Activated T-helper 1 cell treated with anti-CD3 and anti-CD28 coated beads, Interleukin-12 subunit alpha, Interleukin-12 subunit beta, Interleukin-2, Interleukin-4 antibody, amounts not matched to agents 30 ng/mL and 10 ng/mL and 1 ng/mL, durations not matched to agents 14 hours and 24 hours and 36 hours (primary cell): ENCODE data around the gene CASP6. TPM values are rescaled to one million over a fixed set of nuclear protein-coding genes. Genes with fewer than 3 reads are reported as not detected.

ENCODE experiments used
- DNase-seq: peaks from one replicate; pipeline ENCODE4 v3.0.0; 2021; ENCODE audit warnings: low spot score
- H3K27ac Mint-ChIP-seq: one replicate; pipeline ENCODE4 v1.8.0; 2021; ENCODE audit warnings: mild to moderate bottlenecking, mixed read lengths
- H3K27me3 Mint-ChIP-seq: one replicate; pipeline ENCODE4 v1.8.0; 2022; ENCODE audit warnings: mild to moderate bottlenecking, moderate library complexity, mixed read lengths; ENCODE audit not compliant: insufficient read depth
- H3K36me3 Mint-ChIP-seq: one replicate; pipeline ENCODE4 v1.8.0; 2021; ENCODE audit warnings: low read depth, mixed read lengths
- H3K4me1 Mint-ChIP-seq: one replicate; pipeline ENCODE4 v1.8.0; 2021; ENCODE audit warnings: low read depth, mixed read lengths
- H3K4me3 Mint-ChIP-seq: one replicate; pipeline ENCODE4 v1.8.0; 2021; ENCODE audit warnings: mild to moderate bottlenecking, moderate library complexity, mixed read lengths
- H3K9me3 Mint-ChIP-seq: one replicate; pipeline ENCODE4 v1.8.0; 2021; ENCODE audit warnings: mixed read lengths
- intact Hi-C: fragments of 100-400 bp; cut with micrococcal nuclease; formaldehyde crosslinking; loops from one replicate; pipeline ENCODE4 v1.15.1; 2024
- total RNA-seq: library from RNA; stranded (reverse); gene quantifications from 2 replicates; pipeline ENCODE4 v1.2.3, GENCODE V29; 2022

Gene CASP6
- total RNA-seq, 1 donor from 2014 or later = 29.5 TPM

DNA sequence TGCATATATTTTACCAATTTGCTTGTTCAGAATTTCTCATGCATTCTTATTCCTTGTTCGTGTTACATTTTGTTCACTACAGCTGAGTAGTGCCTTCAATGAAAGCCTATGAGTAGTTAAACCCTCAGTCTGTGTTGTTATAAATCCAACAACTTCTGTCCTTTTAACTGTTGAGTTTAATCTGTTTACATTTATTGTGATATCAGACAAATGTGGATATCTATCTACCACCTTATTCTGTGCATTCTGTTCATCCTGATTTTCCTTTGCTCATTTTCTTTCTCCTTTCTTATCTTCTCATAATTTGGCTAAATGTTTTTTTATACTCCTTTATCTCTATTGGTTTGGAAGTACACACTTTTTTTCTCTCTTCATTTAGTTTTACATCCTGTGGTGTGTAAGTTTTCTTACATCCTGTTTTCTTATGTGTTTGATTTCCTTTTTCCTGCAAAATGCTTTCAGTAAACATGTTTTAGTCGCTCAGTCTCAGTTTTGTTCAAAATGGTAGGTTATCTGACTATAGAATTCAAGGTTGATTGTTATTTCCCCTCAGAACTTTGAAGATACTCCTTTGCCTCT, 54.2 kb downstream of the CASP6 start:
- intact Hi-C loops = loop anchor here (1.0 to 5.0 kb wide), 5 partner anchors 60 to 638 kb away; partner anchors contain the start of gene SEC24B
- DNase-seq = no peak
- Mint-ChIP-seq H3K27me3 (no peaks in the 10 kb centered on the region), H3K27ac (peak overlapping the region; percentile 87), H3K4me3 (peak overlapping the region; percentile 64), H3K9me3 (peaks cover 9% of the 10 kb centered on the region), H3K36me3 (peaks cover 12% of the 10 kb centered on the region), H3K4me1 (peaks cover 8% of the 10 kb centered on the region)

DNA sequence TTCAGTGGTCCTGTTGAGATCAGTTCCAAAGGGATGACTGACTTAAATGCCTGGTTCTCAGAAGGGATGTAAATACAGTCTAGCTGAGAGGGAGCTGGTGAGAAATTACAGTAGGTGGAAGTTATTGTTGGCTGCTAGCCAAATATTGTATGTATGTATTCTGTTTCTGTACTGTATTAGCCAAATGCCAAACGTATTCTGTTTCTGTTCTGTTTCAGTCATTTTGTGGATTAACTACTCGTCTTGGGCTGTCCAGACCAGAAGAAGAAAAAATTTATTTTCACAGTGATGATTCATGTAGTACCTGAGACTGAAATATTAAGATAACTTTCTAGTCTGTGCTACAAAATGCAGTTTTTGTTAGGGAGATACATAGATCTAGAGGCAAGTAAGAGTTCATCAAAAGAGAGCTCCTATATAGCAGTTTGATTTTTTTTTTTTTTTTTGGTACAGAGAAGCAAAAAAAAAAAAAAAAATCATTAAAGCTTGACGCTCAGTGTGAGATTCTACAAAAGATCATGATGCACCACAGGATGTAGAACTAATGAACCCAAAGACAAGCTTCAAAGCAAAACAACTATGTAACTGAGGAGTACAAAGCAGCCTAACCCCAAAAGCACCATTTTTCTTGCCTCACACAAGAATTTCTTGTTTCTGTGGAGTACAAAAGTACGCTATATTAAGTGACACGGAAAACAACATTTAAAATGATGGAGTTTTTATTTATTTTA, 54.8 kb downstream of the CASP6 start:
- peak overlapping the region; percentile 84 for H3K27ac Mint-ChIP-seq
- H3K9me3 Mint-ChIP-seq = peaks cover 9% of the 10 kb centered on the region
- intact Hi-C loops = loop anchor here (1.0 to 5.0 kb wide), 5 partner anchors 60 to 639 kb away; partner anchors contain the start of gene SEC24B
- H3K4me3 Mint-ChIP-seq = peak overlapping the region; percentile 69
- peaks cover 12% of the 10 kb centered on the region for H3K36me3 Mint-ChIP-seq
- H3K27me3 Mint-ChIP-seq = no peaks in the 10 kb centered on the region
- DNase-seq = no peak
- H3K4me1 Mint-ChIP-seq = peaks cover 8% of the 10 kb centered on the region

DNA sequence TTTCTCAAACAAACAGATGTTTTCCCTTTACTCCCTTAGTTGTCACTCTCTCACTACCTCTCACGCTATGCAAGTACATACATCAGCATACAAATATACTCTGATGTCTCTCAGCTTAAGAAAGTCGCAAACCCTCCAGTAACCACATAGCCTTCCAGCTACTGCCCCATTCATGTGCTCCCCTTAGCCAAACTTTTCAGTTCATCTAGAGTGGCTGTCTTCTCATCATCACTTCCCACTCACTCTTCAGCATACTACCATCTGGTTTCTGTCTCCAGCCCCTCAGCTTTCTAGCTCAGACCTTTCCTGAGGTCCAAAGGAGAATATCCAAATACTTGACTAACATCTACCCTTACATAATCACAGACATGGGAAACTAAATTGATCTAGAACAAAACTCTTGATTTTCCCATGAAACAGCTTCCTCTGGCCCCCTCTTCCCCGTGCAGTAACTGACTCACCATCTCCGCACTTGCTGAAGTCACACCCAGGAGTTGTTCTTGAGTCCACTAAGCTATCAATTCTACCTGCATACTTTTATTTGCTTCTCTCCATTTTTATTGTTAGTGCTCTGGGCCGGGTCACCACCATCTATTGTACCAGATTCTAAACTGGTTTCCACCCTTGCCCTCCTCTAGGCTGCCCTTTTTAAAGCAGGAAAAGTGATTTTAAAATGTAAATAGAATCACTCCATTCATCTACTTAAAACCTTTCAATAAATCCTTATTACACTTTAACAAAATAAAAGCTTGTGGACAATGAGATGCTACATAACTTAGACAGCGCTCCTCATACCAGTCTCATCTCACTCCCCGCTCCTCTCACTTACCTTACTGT, 57.2 kb downstream of the CASP6 start:
- Mint-ChIP-seq H3K4me3 (no peak overlapping the region), H3K27ac (no peak overlapping the region)

DNA sequence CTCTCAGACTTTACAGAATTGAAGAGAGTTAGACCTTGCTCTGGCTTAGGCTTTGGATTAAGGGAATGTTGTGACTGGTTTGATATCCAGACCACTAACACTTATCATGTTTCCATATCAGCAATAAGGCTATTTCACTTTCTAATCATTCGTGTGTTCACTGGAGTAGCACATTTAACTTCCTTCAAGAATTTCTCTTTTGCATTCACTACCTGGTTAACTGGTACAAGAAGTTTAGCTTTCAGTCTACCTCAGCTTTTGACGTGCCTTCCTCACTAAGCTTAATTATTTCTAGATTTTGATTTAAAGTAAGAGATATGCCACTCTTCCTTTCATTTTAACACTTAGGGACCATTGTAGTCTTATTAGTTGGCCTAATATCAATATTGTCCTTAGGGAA, 62.6 kb downstream of the CASP6 start:
- Mint-ChIP-seq H3K9me3 (peaks cover 15% of the 10 kb centered on the region), H3K27ac (peak overlapping the region; percentile 63), H3K4me1 (peaks cover 19% of the 10 kb centered on the region), H3K4me3 (no peak overlapping the region), H3K36me3 (peaks cover 11% of the 10 kb centered on the region), H3K27me3 (no peaks in the 10 kb centered on the region)
- no peak for DNase-seq
- intact Hi-C loops = no loop called here

More for the DNA sequence above, 57.2 kb downstream of the CASP6 start:
- Mint-ChIP-seq H3K9me3 (peaks cover 4% of the 10 kb centered on the region), H3K27me3 (no peaks in the 10 kb centered on the region), H3K36me3 (peaks cover 4% of the 10 kb centered on the region), H3K4me1 (no peaks in the 10 kb centered on the region)
- no peak for DNase-seq
- intact Hi-C loops = loop anchor here (5.0 kb wide), 2 partner anchors 214 to 441 kb away; partner anchors contain the start of gene SEC24B

Other genes starting within 250 kb of the CASP6 start
- gene MCUB, start 143.2 kb downstream of the CASP6 start, total RNA-seq = 40.6 and 46.0 TPM in 2 replicates
- 11.3 and 13.1 TPM in 2 replicates for gene PLA2G12A, start 26.6 kb upstream of the CASP6 start, total RNA-seq
- 0.10 TPM in 1 of 2 replicates, not detected in the other for gene CFI, start 98.6 kb upstream of the CASP6 start, total RNA-seq
- gene GAR1, start 112.3 kb upstream of the CASP6 start, total RNA-seq = 53.2 and 61.3 TPM in 2 replicates
- gene RRH, start 124.5 kb upstream of the CASP6 start, total RNA-seq = 0.13 TPM in 1 of 2 replicates, not detected in the other
- 0.15 TPM in 1 of 2 replicates, not detected in the other for gene LRIT3, start 144.7 kb upstream of the CASP6 start, total RNA-seq
- gene EGF, start 209.4 kb upstream of the CASP6 start, total RNA-seq = not detected in 2 replicates